SK-N-SH treated with all-trans-retinoic acid at 6 μM for 48 hours (cell line): ENCODE measurements around the gene CXCR6.

Source experiments
- CREB5 ChIP-seq: fragments of 250-450 bp; sonication (Bioruptor Pico); IDR thresholded peaks from 2 replicates; pipeline ENCODE4 v1.5.1; 2020; ENCODE audit warnings: low read depth, mild to moderate bottlenecking, moderate library complexity
- CSDC2 ChIP-seq: fragments of 250-450 bp; sonication (Bioruptor Pico); IDR thresholded peaks from 2 replicates; pipeline ENCODE4 v1.5.0; 2020; ENCODE audit warnings: mild to moderate bottlenecking, moderate library complexity
- OSR1 ChIP-seq: fragments of 250-450 bp; sonication (Bioruptor Pico); IDR thresholded peaks from 2 replicates; pipeline ENCODE4 v1.8.0; 2022; ENCODE audit warnings: moderate library complexity, mild to moderate bottlenecking, inconsistent platforms
- PPARA ChIP-seq: fragments of 250-450 bp; sonication (Bioruptor Pico); IDR thresholded peaks from 2 replicates; pipeline ENCODE4 v1.5.0; 2020; ENCODE audit warnings: mild to moderate bottlenecking, borderline replicate concordance
- ZFP3 ChIP-seq: fragments of 250-450 bp; sonication (Bioruptor Pico); IDR thresholded peaks from 2 replicates; pipeline ENCODE4 v1.5.0; 2020; ENCODE audit warnings: mild to moderate bottlenecking, moderate library complexity
- ZFP30 ChIP-seq: fragments of 450-650 bp; formaldehyde crosslinking; IDR thresholded peaks from 2 replicates; pipeline ENCODE4 v1.5.0; 2022; ENCODE audit warnings: mild to moderate bottlenecking, moderate library complexity
- ZNF565 ChIP-seq: fragments of 450-650 bp; formaldehyde crosslinking; conservative IDR thresholded peaks from 2 replicates; pipeline ENCODE4 v1.5.0; 2020; ENCODE audit warnings: low read depth, mild to moderate bottlenecking, moderate library complexity
- ZNF70 ChIP-seq: fragments of 450-650 bp; formaldehyde crosslinking; IDR thresholded peaks from 2 replicates; pipeline ENCODE4 v1.5.0; 2020; ENCODE audit warnings: mild to moderate bottlenecking, moderate library complexity
- TF ChIP-seq, protein P1 (sequence below): fragments of 250-450 bp; sonication (Bioruptor Pico); IDR thresholded peaks from 2 replicates; pipeline ENCODE4 v1.8.0; 2021; ENCODE audit warnings: low read depth, mild to moderate bottlenecking, moderate library complexity, borderline replicate concordance
- TF ChIP-seq, protein P2 (sequence below): fragments of 250-450 bp; sonication (Bioruptor Pico); IDR thresholded peaks from 2 replicates; pipeline ENCODE4 v1.8.0; 2020; ENCODE audit warnings: mild to moderate bottlenecking, moderate library complexity, borderline replicate concordance

GRCh38 chr3:45975686-45976085 is 32.4 kb downstream of the CXCR6 start:
- no peak for TF ChIP-seq CREB5
- no peak for TF ChIP-seq OSR1 (CRISPR knock-in tag)
- TF ChIP-seq, protein P1, sequence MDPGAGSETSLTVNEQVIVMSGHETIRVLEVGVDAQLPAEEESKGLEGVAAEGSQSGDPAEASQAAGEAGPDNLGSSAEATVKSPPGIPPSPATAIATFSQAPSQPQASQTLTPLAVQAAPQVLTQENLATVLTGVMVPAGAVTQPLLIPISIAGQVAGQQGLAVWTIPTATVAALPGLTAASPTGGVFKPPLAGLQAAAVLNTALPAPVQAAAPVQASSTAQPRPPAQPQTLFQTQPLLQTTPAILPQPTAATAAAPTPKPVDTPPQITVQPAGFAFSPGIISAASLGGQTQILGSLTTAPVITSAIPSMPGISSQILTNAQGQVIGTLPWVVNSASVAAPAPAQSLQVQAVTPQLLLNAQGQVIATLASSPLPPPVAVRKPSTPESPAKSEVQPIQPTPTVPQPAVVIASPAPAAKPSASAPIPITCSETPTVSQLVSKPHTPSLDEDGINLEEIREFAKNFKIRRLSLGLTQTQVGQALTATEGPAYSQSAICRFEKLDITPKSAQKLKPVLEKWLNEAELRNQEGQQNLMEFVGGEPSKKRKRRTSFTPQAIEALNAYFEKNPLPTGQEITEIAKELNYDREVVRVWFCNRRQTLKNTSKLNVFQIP (CRISPR knock-in tag), result no peak
- no peak for TF ChIP-seq ZNF565
- TF ChIP-seq, protein P2, sequence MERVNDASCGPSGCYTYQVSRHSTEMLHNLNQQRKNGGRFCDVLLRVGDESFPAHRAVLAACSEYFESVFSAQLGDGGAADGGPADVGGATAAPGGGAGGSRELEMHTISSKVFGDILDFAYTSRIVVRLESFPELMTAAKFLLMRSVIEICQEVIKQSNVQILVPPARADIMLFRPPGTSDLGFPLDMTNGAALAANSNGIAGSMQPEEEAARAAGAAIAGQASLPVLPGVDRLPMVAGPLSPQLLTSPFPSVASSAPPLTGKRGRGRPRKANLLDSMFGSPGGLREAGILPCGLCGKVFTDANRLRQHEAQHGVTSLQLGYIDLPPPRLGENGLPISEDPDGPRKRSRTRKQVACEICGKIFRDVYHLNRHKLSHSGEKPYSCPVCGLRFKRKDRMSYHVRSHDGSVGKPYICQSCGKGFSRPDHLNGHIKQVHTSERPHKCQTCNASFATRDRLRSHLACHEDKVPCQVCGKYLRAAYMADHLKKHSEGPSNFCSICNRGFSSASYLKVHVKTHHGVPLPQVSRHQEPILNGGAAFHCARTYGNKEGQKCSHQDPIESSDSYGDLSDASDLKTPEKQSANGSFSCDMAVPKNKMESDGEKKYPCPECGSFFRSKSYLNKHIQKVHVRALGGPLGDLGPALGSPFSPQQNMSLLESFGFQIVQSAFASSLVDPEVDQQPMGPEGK (CRISPR knock-in tag), result no peak
- no peak for TF ChIP-seq ZFP3 (CRISPR knock-in tag)
- no peak for TF ChIP-seq CSDC2
- no peak for TF ChIP-seq ZFP30 (CRISPR knock-in tag)
- no peak for TF ChIP-seq PPARA
- no peak for TF ChIP-seq ZNF70 (CRISPR knock-in tag)
